Muscle layer of duodenum (tissue), 2 donors: ENCODE results near the gene PHLDB1.

Experiments
- H3K27ac ChIP-seq: one replicate; pipeline ENCODE4 v1.7.0; 2013; ENCODE audit warnings: mild to moderate bottlenecking, low read length
- H3K27me3 ChIP-seq: one replicate; pipeline ENCODE4 v1.7.0; 2013; ENCODE audit warnings: low read depth, mild to moderate bottlenecking, control low read depth, low read length
- H3K36me3 ChIP-seq, 2 donors: one replicate each; pipeline ENCODE4 v1.7.0; 2013; ENCODE audit warnings: low read length in 2 of 2, control low read depth in 1 of 2, mild to moderate bottlenecking in 1 of 2; ENCODE audit not compliant: insufficient read depth in 2 of 2, control insufficient read depth in 1 of 2
- H3K4me1 ChIP-seq, 2 donors: one replicate each; pipeline ENCODE4 v1.7.0; 2013; ENCODE audit warnings: low read length in 2 of 2, mild to moderate bottlenecking in 2 of 2, control low read depth in 1 of 2, moderate library complexity in 1 of 2; ENCODE audit not compliant: insufficient read depth in 2 of 2, control insufficient read depth in 1 of 2
- H3K4me3 ChIP-seq, 2 donors: one replicate each; pipeline ENCODE4 v1.7.0; 2013; ENCODE audit warnings: low read length in 2 of 2, low read depth in 1 of 2, mild to moderate bottlenecking in 1 of 2
- H3K9me3 ChIP-seq, 2 donors: one replicate each; pipeline ENCODE4 v1.7.0; 2013; ENCODE audit warnings: low read length in 2 of 2, control low read depth in 1 of 2, mild to moderate bottlenecking in 1 of 2; ENCODE audit not compliant: control insufficient read depth in 1 of 2
- donor health status: healthy.

Gene PHLDB1

GRCh38 chr11:118625036-118625690 is 17.7 kb downstream of the PHLDB1 start:
- no peak overlapping the region for H3K27ac ChIP-seq
- H3K4me1 ChIP-seq, result peaks cover 25 to 40% of the 10 kb centered on the region in 2 donors
- no peak overlapping the region for H3K4me3 ChIP-seq
- no peaks in the 10 kb centered on the region for H3K27me3 ChIP-seq
- no peaks in the 10 kb centered on the region for H3K9me3 ChIP-seq
- H3K36me3 ChIP-seq, result peaks cover 24 to 61% of the 10 kb centered on the region in 2 donors

- H3K36me3 ChIP-seq, result peaks cover 24 to 69% of the 10 kb centered on the region in 2 donors
- peaks cover 19 to 39% of the 10 kb centered on the region in 2 donors for H3K4me1 ChIP-seq
- no peaks in the 10 kb centered on the region for H3K9me3 ChIP-seq
- H3K27me3 ChIP-seq, result no peaks in the 10 kb centered on the region
- no peak overlapping the region for H3K27ac ChIP-seq
- no peak overlapping the region for H3K4me3 ChIP-seq
Measured at GRCh38 chr11:118625976-118626375, 18.6 kb downstream of the PHLDB1 start.

GRCh38 chr11:118627566-118627965 is 20.2 kb downstream of the PHLDB1 start:
- no peaks in the 10 kb centered on the region for H3K27me3 ChIP-seq
- H3K9me3 ChIP-seq, result no peaks in the 10 kb centered on the region
- peaks cover 7 to 28% of the 10 kb centered on the region in 2 donors for H3K4me1 ChIP-seq
- H3K4me3 ChIP-seq, result no peak overlapping the region
- H3K27ac ChIP-seq, result no peak overlapping the region
- H3K36me3 ChIP-seq, result peaks cover 24 to 77% of the 10 kb centered on the region in 2 donors

GRCh38 chr11:118628031-118628430 is 20.6 kb downstream of the PHLDB1 start:
- Histone ChIP-seq H3K9me3 (no peaks in the 10 kb centered on the region), H3K4me1 (peaks cover 4 to 28% of the 10 kb centered on the region in 2 donors), H3K27me3 (no peaks in the 10 kb centered on the region), H3K27ac (no peak overlapping the region), H3K4me3 (no peak overlapping the region), H3K36me3 (peaks cover 24 to 79% of the 10 kb centered on the region in 2 donors)

GRCh38 chr11:118628432-118628831 is 21.0 kb downstream of the PHLDB1 start:
- no peak overlapping the region for H3K27ac ChIP-seq

GRCh38 chr11:118628861-118629549 is 21.6 kb downstream of the PHLDB1 start:
- H3K9me3 ChIP-seq, result no peaks in the 10 kb centered on the region
- H3K36me3 ChIP-seq, result peaks cover 28 to 82% of the 10 kb centered on the region in 2 donors
- H3K27ac ChIP-seq, result no peak overlapping the region
- H3K4me1 ChIP-seq, result peaks cover 14 to 33% of the 10 kb centered on the region in 2 donors
- H3K27me3 ChIP-seq, result no peaks in the 10 kb centered on the region
- H3K4me3 ChIP-seq, result no peak overlapping the region

More at GRCh38 chr11:118628432-118628831, 21.0 kb downstream of the PHLDB1 start:
- peaks cover 28 to 79% of the 10 kb centered on the region in 2 donors for H3K36me3 ChIP-seq
- no peaks in the 10 kb centered on the region for H3K27me3 ChIP-seq
- peaks cover 8 to 28% of the 10 kb centered on the region in 2 donors for H3K4me1 ChIP-seq
- H3K4me3 ChIP-seq, result no peak overlapping the region
- H3K9me3 ChIP-seq, result no peaks in the 10 kb centered on the region

GRCh38 chr11:118629761-118630661 is 22.6 kb downstream of the PHLDB1 start:
- no peaks in the 10 kb centered on the region for H3K27me3 ChIP-seq
- peaks cover 28 to 80% of the 10 kb centered on the region in 2 donors for H3K36me3 ChIP-seq
- H3K9me3 ChIP-seq, result no peaks in the 10 kb centered on the region
- H3K27ac ChIP-seq, result peak overlapping the region; percentile 28
- peak overlapping the region in 1 of 2 donors; percentile 8 for H3K4me3 ChIP-seq
- peaks cover 17 to 39% of the 10 kb centered on the region in 2 donors for H3K4me1 ChIP-seq

- no peak overlapping the region for H3K4me3 ChIP-seq
Measured at GRCh38 chr11:118631142-118631909, 23.9 kb downstream of the PHLDB1 start.

GRCh38 chr11:118632577-118633318 is 25.3 kb downstream of the PHLDB1 start:
- Histone ChIP-seq H3K9me3 (no peaks in the 10 kb centered on the region), H3K27ac (no peak overlapping the region), H3K27me3 (no peaks in the 10 kb centered on the region), H3K4me3 (no peak overlapping the region), H3K36me3 (peaks cover 19 to 80% of the 10 kb centered on the region in 2 donors), H3K4me1 (peaks cover 18 to 51% of the 10 kb centered on the region in 2 donors)

More at GRCh38 chr11:118631142-118631909, 23.9 kb downstream of the PHLDB1 start:
- no peak overlapping the region for H3K27ac ChIP-seq
- peaks cover 18 to 51% of the 10 kb centered on the region in 2 donors for H3K4me1 ChIP-seq
- H3K36me3 ChIP-seq, result peaks cover 21 to 82% of the 10 kb centered on the region in 2 donors
- H3K27me3 ChIP-seq, result no peaks in the 10 kb centered on the region
- no peaks in the 10 kb centered on the region for H3K9me3 ChIP-seq

GRCh38 chr11:118633319-118633690 is 25.9 kb downstream of the PHLDB1 start:
- peaks cover 15 to 77% of the 10 kb centered on the region in 2 donors for H3K36me3 ChIP-seq
- no peaks in the 10 kb centered on the region for H3K9me3 ChIP-seq
- peaks cover 18 to 48% of the 10 kb centered on the region in 2 donors for H3K4me1 ChIP-seq
- no peak overlapping the region for H3K4me3 ChIP-seq
- no peak overlapping the region for H3K27ac ChIP-seq
- H3K27me3 ChIP-seq, result no peaks in the 10 kb centered on the region
